Measurements from ENCODE around the gene OR10G6. TPM values are rescaled to one million over a fixed set of nuclear protein-coding genes. Genes with fewer than 3 reads are reported as not detected.

Gene OR10G6
- total RNA-seq, 1 donor from 2014 or later = not detected

DNA sequence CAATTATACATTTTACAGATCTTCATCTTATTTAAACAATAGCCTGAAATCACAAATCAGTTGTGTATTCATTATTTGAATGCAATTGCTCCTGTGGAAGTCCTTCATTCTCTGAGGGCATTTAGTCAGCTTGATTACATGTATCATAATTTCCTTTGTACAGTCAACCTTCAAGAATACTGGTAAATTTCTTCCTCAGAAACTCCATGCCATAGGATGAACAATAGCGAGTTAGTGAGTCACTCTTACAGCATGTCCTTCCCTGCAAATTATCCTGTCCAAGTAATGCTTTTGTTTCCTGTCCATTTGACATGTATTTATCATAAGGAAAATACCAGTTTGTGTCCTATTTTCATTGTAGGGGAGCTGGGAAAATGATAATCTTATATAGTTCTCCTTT, 21.1 kb downstream of the OR10G6 start:
- DNase-seq = no peak
- no peaks in the 10 kb centered on the region for H3K4me1 ChIP-seq
- intact Hi-C loops (cut with micrococcal nuclease) = no loop called here
- H3K9me3 ChIP-seq (replicated peaks) = peaks cover 16% of the 10 kb centered on the region
- H3K27me3 ChIP-seq (ENCODE audit: low read depth) = no peaks in the 10 kb centered on the region
- H3K36me3 ChIP-seq = no peaks in the 10 kb centered on the region
- no peak overlapping the region for H3K4me3 ChIP-seq
- TF ChIP-seq, protein P1, sequence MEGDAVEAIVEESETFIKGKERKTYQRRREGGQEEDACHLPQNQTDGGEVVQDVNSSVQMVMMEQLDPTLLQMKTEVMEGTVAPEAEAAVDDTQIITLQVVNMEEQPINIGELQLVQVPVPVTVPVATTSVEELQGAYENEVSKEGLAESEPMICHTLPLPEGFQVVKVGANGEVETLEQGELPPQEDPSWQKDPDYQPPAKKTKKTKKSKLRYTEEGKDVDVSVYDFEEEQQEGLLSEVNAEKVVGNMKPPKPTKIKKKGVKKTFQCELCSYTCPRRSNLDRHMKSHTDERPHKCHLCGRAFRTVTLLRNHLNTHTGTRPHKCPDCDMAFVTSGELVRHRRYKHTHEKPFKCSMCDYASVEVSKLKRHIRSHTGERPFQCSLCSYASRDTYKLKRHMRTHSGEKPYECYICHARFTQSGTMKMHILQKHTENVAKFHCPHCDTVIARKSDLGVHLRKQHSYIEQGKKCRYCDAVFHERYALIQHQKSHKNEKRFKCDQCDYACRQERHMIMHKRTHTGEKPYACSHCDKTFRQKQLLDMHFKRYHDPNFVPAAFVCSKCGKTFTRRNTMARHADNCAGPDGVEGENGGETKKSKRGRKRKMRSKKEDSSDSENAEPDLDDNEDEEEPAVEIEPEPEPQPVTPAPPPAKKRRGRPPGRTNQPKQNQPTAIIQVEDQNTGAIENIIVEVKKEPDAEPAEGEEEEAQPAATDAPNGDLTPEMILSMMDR (IDR thresholded peaks at IDR 0.05; ENCODE audit: borderline replicate concordance) = no peak
- H3K27ac ChIP-seq (replicated peaks) = no peak overlapping the region

DNA sequence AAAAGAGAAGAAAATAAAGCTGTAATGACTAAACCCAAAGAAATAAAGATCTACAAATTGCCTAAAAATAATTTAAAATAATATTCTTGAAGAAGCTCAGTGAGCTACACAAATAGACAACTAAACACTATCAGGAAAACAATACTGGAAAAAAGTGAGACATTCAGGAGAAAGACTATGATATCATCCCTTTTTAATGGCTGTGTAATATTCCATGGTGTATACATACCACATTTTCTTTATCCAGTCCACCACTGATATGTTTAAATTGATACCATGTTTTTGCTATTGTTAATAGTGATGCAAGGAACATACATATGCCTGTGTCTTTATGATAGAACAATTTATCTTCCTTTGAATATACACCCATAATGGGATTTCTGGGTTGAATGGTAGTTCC, 38.2 kb downstream of the OR10G6 start:
- Histone ChIP-seq H3K27me3 (ENCODE audit: low read depth) (no peaks in the 10 kb centered on the region), H3K27ac (replicated peaks) (no peak overlapping the region), H3K36me3 (no peaks in the 10 kb centered on the region), H3K9me3 (replicated peaks) (peaks cover 30% of the 10 kb centered on the region), H3K4me1 (no peaks in the 10 kb centered on the region), H3K4me3 (no peak overlapping the region)
- DNase-seq = no peak
- intact Hi-C loops (cut with micrococcal nuclease) = no loop called here
- TF ChIP-seq, protein P1 (IDR thresholded peaks at IDR 0.05; ENCODE audit: borderline replicate concordance) = no peak

DNA sequence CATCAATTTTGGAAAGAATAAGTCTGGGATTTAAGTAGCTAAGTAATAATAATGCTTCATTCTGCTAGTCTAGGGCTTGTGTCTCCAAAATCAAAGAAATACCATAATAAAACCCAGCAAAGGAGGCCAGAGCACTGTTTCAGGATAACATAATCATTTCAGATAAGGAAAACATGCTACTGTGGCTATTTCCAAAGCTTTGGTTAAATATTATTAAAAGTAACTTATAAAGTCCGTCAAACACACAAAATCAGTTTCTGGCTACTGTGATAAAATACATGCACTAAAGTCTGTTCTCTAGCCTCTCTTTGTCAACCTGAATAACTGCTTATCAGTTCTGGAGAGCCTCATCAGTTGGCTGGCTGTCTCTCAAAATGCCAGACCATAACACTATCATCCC, 49.8 kb downstream of the OR10G6 start:
- H3K4me3 ChIP-seq = no peak overlapping the region
- no peaks in the 10 kb centered on the region for H3K36me3 ChIP-seq
- H3K27ac ChIP-seq (replicated peaks) = no peak overlapping the region
- no peaks in the 10 kb centered on the region for H3K27me3 ChIP-seq (ENCODE audit: low read depth)
- no peaks in the 10 kb centered on the region for H3K4me1 ChIP-seq
- TF ChIP-seq, protein P1 (IDR thresholded peaks at IDR 0.05; ENCODE audit: borderline replicate concordance) = no peak
- intact Hi-C loops (cut with micrococcal nuclease) = no loop called here
- no peaks in the 10 kb centered on the region for H3K9me3 ChIP-seq (replicated peaks)
- no peak for DNase-seq

Other genes with a start within 250 kb of the OR10G6 start
- gene OR6X1, start 240.6 kb downstream of the OR10G6 start, total RNA-seq = not detected
- gene OR6M1, start 188.8 kb downstream of the OR10G6 start, total RNA-seq = not detected
- gene TMEM225, start 109.5 kb downstream of the OR10G6 start, total RNA-seq = not detected
- gene OR8D4, start 93.0 kb downstream of the OR10G6 start, total RNA-seq = not detected
- gene OR4D5, start 55.5 kb downstream of the OR10G6 start, total RNA-seq = not detected
- gene OR6T1, start 51.3 kb downstream of the OR10G6 start, total RNA-seq = not detected
- not detected for gene OR10S1, start 17.4 kb downstream of the OR10G6 start, total RNA-seq
- gene OR10G4, start 17.8 kb upstream of the OR10G6 start, total RNA-seq = not detected
- not detected for gene OR10G9, start 27.9 kb upstream of the OR10G6 start, total RNA-seq
- gene OR10G8, start 31.6 kb upstream of the OR10G6 start, total RNA-seq = not detected
- gene OR10G7, start 46.2 kb upstream of the OR10G6 start, total RNA-seq = not detected
- gene VWA5A, start 120.3 kb upstream of the OR10G6 start, total RNA-seq = 4.6 TPM
- not detected for gene OR10D3, start 188.2 kb upstream of the OR10G6 start, total RNA-seq
- gene OR8G1, start 245.9 kb upstream of the OR10G6 start, total RNA-seq = not detected